Lung (tissue), 12 donors: Measurements from ENCODE around the gene YY2. TPM values are rescaled to one million over a fixed set of nuclear protein-coding genes. Genes with fewer than 3 reads are reported as not detected.
A peak's percentile ranks its signal among the peaks of the same experiment; 100 is the strongest.

Experiments used
- ATAC-seq: fragments of 200-7000 bp; cut with Tn5 transposase; one replicate; pipeline ENCODE4 v1.9.1; 2020; ENCODE audit warnings: moderate number of reproducible peaks; ENCODE audit not compliant: insufficient read depth, low FRiP score
- DNase-seq, 3 donors: peaks; one replicate each; pipeline ENCODE4 v3.0.0-alpha.2; 2013 to 2017
- H3K27ac ChIP-seq, 2 donors: one replicate each; pipeline ENCODE4 v1.5.1; 2013; ENCODE audit warnings: mild to moderate bottlenecking in 2 of 2, moderate library complexity in 2 of 2, control low read depth in 1 of 2, inconsistent platforms in 1 of 2, low read depth in 1 of 2, low read length in 1 of 2
- H3K27me3 ChIP-seq, 3 donors: one replicate each; pipeline ENCODE4 v1.5.1; 2013; ENCODE audit warnings: low read length in 2 of 3; ENCODE audit not compliant: control insufficient read depth in 3 of 3, insufficient read depth in 3 of 3
- H3K36me3 ChIP-seq, 4 donors: one replicate each; pipeline ENCODE4 v1.5.1; 2013; ENCODE audit warnings: low read length in 4 of 4, mild to moderate bottlenecking in 1 of 4, moderate library complexity in 1 of 4; ENCODE audit not compliant: control insufficient read depth in 4 of 4, insufficient read depth in 4 of 4
- H3K4me1 ChIP-seq, 5 donors: one replicate each; pipeline ENCODE4 v1.5.1; 2013; ENCODE audit warnings: low read length in 5 of 5, mild to moderate bottlenecking in 2 of 5, moderate library complexity in 1 of 5; ENCODE audit not compliant: control insufficient read depth in 5 of 5, insufficient read depth in 5 of 5
- H3K4me3 ChIP-seq: one replicate; pipeline ENCODE4 v1.5.1; 2013; ENCODE audit warnings: mild to moderate bottlenecking, control low read depth, moderate library complexity
- H3K9ac ChIP-seq, 2 donors: one replicate each; pipeline ENCODE4 v1.5.1; 2013; ENCODE audit warnings: low read length in 2 of 2, control low read depth in 1 of 2; ENCODE audit not compliant: insufficient read depth in 1 of 2
- H3K9me3 ChIP-seq, 4 donors: one replicate each; pipeline ENCODE4 v1.5.1; 2013; ENCODE audit warnings: low read length in 3 of 4, mild to moderate bottlenecking in 1 of 4, moderate library complexity in 1 of 4; ENCODE audit not compliant: control insufficient read depth in 4 of 4, insufficient read depth in 3 of 4
- WGBS, 2 donors: extraction: QIAGEN DNeasy Blood & Tissue Kit; methylation state at CpG; one replicate each; pipeline ENCODE4 v1.1.7; 2013; 5-methylcytosine and 5-hydroxymethylcytosine counted together
- polyA plus RNA-seq, 2 donors: library from polyadenylated mRNA; stranded (reverse); fragments of 200-250 nt; gene quantifications; one replicate each; pipeline ENCODE4 v1.2.1, GENCODE V29; 2013
- total RNA-seq, 2 donors: library from RNA; depleted of rRNA in 1 of 2; stranded (reverse); fragments of >200 nt in 1 of 2; gene quantifications; one replicate each; pipeline ENCODE4 v1.2.1, GENCODE V29; 2014 to 2021
- TF ChIP-seq, protein P1 (sequence below): IDR thresholded peaks from 2 replicates; pipeline ENCODE4 v1.5.1; 2012; ENCODE audit warnings: mild to moderate bottlenecking; ENCODE audit errors: control extremely low read depth, extremely low read depth
- donor health status: control.
- donor health status: control.
- donor health status: Bipolar disorder and iron deficiency.
- donor health status: healthy.
- donor health status: DM: yes; HTN: yes; CAD: no.

The YY2 gene
- total and polyA plus RNA-seq, 4 donors, result 0.77 to 4.1 (median 1.4) TPM

DNA sequence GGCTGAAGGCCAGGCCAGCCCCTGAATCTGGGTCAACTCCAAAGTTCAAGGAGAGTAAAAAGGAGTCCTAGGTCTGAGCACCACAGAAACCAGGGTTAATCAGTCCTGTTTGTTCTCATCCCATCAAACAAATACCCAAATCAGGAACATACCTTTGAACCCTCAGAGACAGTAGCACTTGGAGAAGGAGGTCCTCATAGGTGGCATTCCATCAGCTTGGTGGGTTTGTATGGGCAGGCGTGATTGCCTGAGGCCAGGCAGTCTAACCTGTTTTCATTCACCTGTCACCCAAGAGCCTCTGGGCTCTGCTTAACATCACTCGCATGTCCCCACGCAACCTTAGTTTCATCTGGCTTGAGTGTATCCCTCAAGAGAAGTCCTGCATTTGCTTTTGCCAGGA is 33.9 kb upstream of the YY2 start:
- 89 to 97% methylated on average over 3 of the region's 3 CpGs for WGBS, 2 donors
- DNase-seq (no peak), ATAC-seq (no peak)
- H3K27ac ChIP-seq, result no peak overlapping the region
- peaks cover 0 to 23% (median 0%) of the 10 kb centered on the region in 3 donors for H3K27me3 ChIP-seq
- peaks cover 0 to 6% (median 0%) of the 10 kb centered on the region in 5 donors for H3K4me1 ChIP-seq
- H3K36me3 ChIP-seq, result no peaks in the 10 kb centered on the region
- TF ChIP-seq, protein P1, sequence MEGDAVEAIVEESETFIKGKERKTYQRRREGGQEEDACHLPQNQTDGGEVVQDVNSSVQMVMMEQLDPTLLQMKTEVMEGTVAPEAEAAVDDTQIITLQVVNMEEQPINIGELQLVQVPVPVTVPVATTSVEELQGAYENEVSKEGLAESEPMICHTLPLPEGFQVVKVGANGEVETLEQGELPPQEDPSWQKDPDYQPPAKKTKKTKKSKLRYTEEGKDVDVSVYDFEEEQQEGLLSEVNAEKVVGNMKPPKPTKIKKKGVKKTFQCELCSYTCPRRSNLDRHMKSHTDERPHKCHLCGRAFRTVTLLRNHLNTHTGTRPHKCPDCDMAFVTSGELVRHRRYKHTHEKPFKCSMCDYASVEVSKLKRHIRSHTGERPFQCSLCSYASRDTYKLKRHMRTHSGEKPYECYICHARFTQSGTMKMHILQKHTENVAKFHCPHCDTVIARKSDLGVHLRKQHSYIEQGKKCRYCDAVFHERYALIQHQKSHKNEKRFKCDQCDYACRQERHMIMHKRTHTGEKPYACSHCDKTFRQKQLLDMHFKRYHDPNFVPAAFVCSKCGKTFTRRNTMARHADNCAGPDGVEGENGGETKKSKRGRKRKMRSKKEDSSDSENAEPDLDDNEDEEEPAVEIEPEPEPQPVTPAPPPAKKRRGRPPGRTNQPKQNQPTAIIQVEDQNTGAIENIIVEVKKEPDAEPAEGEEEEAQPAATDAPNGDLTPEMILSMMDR, result no peak
- H3K9ac ChIP-seq, result no peak overlapping the region
- no peak overlapping the region for H3K4me3 ChIP-seq
- peaks cover 0 to 2% (median 0%) of the 10 kb centered on the region in 4 donors for H3K9me3 ChIP-seq

DNA sequence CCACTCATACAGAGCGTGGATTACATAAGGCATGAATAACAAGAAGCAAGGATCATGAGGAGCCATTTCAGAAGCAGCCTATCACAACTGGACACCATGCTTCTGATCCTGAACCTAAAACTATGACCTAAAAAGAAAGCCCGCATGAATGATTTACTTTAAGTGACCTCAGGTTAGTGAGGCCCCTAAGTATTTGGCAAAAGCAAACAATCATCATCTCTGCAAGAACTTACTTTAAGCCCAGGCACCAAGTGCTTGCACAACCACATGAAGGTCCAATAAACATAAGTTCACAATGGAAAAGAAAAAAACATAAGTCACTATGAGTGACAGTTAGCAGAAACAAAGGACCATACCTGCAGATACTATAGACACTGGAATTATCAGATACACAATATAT is 24.3 kb upstream of the YY2 start:
- no peak for DNase-seq
- peaks cover 0 to 5% (median 0%) of the 10 kb centered on the region in 3 donors for H3K27me3 ChIP-seq
- H3K9ac ChIP-seq, result no peak overlapping the region
- no peak overlapping the region for H3K4me3 ChIP-seq
- 63 to 72% methylated on average over 2 of the region's 2 CpGs for WGBS, 2 donors
- H3K27ac ChIP-seq, result no peak overlapping the region
- TF ChIP-seq, protein P1, result no peak
- no peak for ATAC-seq
- H3K4me1 ChIP-seq, result no peaks in the 10 kb centered on the region
- H3K9me3 ChIP-seq, result no peaks in the 10 kb centered on the region
- no peaks in the 10 kb centered on the region for H3K36me3 ChIP-seq

DNA sequence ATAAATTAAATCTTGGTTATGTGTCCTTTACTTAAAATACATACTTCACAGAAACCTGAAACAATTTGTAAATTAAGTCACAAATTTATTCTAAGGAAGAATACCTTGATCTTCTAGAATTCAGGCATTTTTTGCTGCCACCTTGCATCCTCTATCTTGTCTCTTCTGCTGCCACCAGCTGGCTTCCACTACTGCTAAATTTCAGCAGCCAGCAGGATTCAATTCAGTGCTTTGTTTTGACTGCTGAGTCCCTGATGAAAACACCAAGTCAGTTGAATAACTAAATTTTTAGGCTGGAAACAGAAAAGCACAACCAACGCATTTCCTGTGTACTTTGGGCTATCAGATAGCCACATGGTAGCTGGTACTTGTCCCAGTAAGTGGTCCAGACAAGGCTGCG is 18.7 kb upstream of the YY2 start:
- ATAC-seq (no peak), DNase-seq (peak in 1 of 3 donors; percentile 13)
- WGBS, 2 donors, result 71 to 83% methylated on average over 2 of the region's 2 CpGs
- Histone ChIP-seq H3K27me3 (peaks cover 0 to 5% (median 0%) of the 10 kb centered on the region in 3 donors), H3K9me3 (peaks cover 0 to 3% (median 0%) of the 10 kb centered on the region in 4 donors), H3K36me3 (no peaks in the 10 kb centered on the region), H3K4me3 (no peak overlapping the region), H3K4me1 (peaks cover 0 to 2% (median 0%) of the 10 kb centered on the region in 5 donors), H3K9ac (no peak overlapping the region), H3K27ac (no peak overlapping the region)
- TF ChIP-seq, protein P1, result no peak

DNA sequence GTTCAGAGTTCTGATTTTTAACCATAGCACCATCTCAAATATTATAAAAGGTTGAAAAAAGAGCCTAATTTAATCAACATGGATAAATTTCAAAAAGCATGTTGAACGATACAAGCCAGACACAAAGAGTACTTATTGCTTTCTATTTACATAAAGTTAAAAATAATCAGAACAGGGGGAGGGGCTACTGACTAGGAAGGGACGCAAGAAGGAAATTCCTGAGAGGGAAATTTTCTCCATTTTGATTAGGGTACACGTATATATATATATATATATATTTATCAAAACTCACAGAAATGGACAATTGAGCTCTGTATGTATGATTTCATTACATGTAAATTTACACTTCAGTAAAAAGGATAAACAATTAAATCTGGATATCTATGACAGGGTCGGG is 16.9 kb upstream of the YY2 start:
- Histone ChIP-seq H3K9me3 (peaks cover 0 to 3% (median 0%) of the 10 kb centered on the region in 4 donors), H3K27me3 (peaks cover 0 to 2% (median 0%) of the 10 kb centered on the region in 3 donors), H3K4me1 (peaks cover 0 to 10% (median 2%) of the 10 kb centered on the region in 5 donors), H3K27ac (peak overlapping the region; percentile 85 to 86), H3K36me3 (no peaks in the 10 kb centered on the region), H3K4me3 (no peak overlapping the region), H3K9ac (peak overlapping the region; percentile 73 to 88)
- ATAC-seq (no peak), DNase-seq (peak in 2 of 3 donors; percentile 61 to 70)
- TF ChIP-seq, protein P1, result no peak
- WGBS, 2 donors, result 2 to 29% methylated on average over 4 of the region's 4 CpGs
